Measurements from ENCODE around the gene CEP55.
A peak's percentile ranks its signal among the peaks of the same experiment; 100 is the strongest.

The CEP55 gene

GRCh38 chr10:93566435-93567276 is 70.2 kb downstream of the CEP55 start, which contains the start of gene FFAR4:
Gene FFAR4 (plus strand): TSS chr10:93566665. CDS start chr10:93566721, 56 bp downstream.
- peak; percentile 77 for DNase-seq (ENCODE audit: low spot score)

DNA sequence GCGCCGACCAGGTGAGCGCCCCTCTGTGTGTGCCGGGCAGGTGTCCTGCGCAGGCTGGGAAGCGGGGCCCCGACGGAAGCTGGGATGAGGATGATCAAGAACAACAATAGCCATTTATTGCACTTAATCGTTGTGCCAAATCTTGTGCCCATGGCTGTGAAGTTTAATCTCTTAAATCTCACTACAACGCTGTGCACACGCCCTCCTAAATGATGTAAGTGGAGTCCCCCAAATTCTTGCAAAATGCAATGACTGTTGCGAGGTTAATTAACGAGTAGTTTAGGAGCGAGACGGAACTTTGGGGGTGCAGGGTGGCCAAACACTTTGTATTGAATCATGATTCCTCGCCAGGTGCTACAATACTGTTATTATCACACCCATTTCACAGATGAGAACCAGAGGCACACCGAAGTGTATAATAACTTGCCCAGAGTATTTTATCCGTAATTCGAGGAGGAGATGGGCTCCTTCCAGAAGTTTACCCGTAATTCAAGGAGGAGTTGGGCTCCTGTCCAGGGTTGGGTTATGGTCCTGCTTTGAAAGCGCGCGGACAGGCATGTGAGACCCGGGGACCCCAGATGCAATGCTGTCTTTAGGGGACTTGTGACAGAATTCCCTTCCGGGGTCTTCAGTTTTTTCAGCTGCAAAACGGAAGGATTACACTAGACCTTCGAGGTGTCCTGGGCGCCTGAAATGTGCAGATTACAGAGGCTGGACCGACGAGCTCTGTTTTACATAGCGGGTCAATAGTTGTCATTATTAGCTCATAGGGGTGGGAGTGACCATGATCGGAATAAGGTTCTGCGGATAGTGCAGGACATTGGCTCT is 71.1 kb downstream of the CEP55 start:
- no peak for DNase-seq (ENCODE audit: low spot score)

- DNase-seq (ENCODE audit: low spot score) = peak; percentile 51
Observed at GRCh38 chr10:93568105-93568390, 71.6 kb downstream of the CEP55 start.

- DNase-seq (ENCODE audit: low spot score) = no peak
Observed at GRCh38 chr10:93570383-93570782, 74.0 kb downstream of the CEP55 start.

- DNase-seq (ENCODE audit: low spot score) = no peak
Observed at GRCh38 chr10:93572606-93573005, 76.2 kb downstream of the CEP55 start.

GRCh38 chr10:93573051-93573909 is 76.9 kb downstream of the CEP55 start:
- no peak for DNase-seq (ENCODE audit: low spot score)

- no peak for DNase-seq (ENCODE audit: low spot score)
Observed at GRCh38 chr10:93573924-93574323, 77.5 kb downstream of the CEP55 start.

DNA sequence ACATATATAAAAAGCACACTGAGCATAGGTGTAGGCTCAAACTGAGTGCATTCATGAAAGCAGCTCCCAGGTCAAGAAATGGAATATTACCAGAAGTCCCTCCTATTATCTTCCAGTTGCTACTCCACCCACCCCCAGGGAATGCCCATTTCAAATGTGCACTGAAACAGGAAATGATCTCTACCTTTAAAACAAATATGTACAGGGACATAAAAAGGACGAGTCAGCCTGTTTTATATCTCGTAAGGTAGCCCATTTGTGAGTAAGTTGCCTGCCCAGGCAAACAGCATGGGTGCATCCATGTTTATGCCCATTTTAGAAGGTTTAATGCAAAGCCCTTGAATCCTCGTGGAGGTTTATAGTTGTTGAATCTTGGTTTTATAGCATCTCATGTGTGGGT is 80.5 kb downstream of the CEP55 start:
- DNase-seq (ENCODE audit: low spot score) = no peak

GRCh38 chr10:93577565-93577964 is 81.2 kb downstream of the CEP55 start:
- no peak for DNase-seq (ENCODE audit: low spot score)

Measured in ecto neural progenitor cell (in vitro differentiated cells).